ENCODE data around the gene GMDS. TPM values are rescaled to one million over a fixed set of nuclear protein-coding genes. Genes with fewer than 3 reads are reported as not detected.

The GMDS gene
- total RNA-seq, 3 donors from 2014 or later (not counting 1 experiment from before 2014, with no cell fraction given) = 23.6 to 31.0 (median 26.4) TPM

DNA sequence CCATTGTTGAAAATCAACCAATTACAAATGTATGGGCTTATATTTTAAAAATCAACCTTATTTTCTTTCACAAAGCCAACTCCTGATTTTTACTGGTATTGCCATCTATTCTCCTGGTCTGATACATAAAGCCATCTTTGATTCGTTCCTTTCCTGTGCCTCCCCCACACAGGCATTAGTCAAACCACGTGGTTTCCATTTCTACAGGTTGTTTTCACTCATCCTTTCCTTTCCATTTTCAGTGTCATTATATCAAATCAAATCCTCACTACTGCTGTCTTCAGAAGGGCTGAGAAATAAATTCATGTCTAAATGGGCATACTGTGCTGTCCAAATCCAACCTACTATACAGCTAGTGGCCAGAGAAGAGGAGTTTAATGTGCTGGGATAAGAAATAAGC lies 354.4 kb downstream of the GMDS start:
- Mint-ChIP-seq H3K27me3 (ENCODE audit: low read depth in 2 of 2) (no peaks in the 10 kb centered on the region), H3K4me1 (peaks cover 0 to 7% of the 10 kb centered on the region in 2 donors), H3K4me3 (no peak overlapping the region), H3K27ac (no peak overlapping the region), H3K36me3 (no peaks in the 10 kb centered on the region), H3K9me3 (no peaks in the 10 kb centered on the region)
- Histone ChIP-seq H3K4me1 (ENCODE audit: control insufficient read depth, insufficient read depth, low read length) (no peaks in the 10 kb centered on the region), H3K36me3 (ENCODE audit: control insufficient read depth, insufficient read depth, low read length) (no peaks in the 10 kb centered on the region), H3K9me3 (ENCODE audit: control insufficient read depth, insufficient read depth, low read length) (no peaks in the 10 kb centered on the region), H3K27me3 (ENCODE audit: control insufficient read depth, insufficient read depth, low read length) (no peaks in the 10 kb centered on the region), H3K4me3 (ENCODE audit: low read length) (no peak overlapping the region), H3K27ac (ENCODE audit: low read length) (no peak overlapping the region)
- TF ChIP-seq, protein P1, sequence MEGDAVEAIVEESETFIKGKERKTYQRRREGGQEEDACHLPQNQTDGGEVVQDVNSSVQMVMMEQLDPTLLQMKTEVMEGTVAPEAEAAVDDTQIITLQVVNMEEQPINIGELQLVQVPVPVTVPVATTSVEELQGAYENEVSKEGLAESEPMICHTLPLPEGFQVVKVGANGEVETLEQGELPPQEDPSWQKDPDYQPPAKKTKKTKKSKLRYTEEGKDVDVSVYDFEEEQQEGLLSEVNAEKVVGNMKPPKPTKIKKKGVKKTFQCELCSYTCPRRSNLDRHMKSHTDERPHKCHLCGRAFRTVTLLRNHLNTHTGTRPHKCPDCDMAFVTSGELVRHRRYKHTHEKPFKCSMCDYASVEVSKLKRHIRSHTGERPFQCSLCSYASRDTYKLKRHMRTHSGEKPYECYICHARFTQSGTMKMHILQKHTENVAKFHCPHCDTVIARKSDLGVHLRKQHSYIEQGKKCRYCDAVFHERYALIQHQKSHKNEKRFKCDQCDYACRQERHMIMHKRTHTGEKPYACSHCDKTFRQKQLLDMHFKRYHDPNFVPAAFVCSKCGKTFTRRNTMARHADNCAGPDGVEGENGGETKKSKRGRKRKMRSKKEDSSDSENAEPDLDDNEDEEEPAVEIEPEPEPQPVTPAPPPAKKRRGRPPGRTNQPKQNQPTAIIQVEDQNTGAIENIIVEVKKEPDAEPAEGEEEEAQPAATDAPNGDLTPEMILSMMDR (IDR thresholded peaks at IDR 0.05) = no peak
- no peak for DNase-seq
- WGBS (ENCODE audit: insufficient coverage) = 70% methylated on average over 2 of the region's 2 CpGs
- no peak for ATAC-seq
- intact Hi-C loops (cut with micrococcal nuclease) = no loop called here

DNA sequence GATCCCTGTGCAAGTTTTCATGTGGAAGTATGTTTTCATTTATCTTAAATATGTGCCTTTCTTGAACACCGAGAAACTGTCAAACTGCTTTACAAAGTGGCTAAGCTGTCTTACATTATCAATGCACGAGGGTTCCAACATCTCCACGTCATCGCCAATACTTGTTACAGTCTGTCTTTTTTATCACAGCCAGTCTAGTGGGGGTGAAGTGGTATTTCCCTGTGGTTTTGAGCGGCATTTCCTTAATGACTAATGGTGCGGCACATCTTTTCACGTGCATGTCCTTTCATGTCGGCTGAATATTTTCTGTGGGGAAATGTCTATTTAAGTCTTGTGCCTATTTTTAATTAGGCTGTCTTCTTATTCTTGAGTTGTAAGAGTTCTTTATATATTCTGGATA lies 355.3 kb downstream of the GMDS start:
- intact Hi-C loops (cut with micrococcal nuclease) = no loop called here
- no peak overlapping the region for H3K27ac ChIP-seq (ENCODE audit: low read length)
- Mint-ChIP-seq H3K27ac (no peak overlapping the region), H3K9me3 (no peaks in the 10 kb centered on the region), H3K36me3 (no peaks in the 10 kb centered on the region), H3K4me3 (no peak overlapping the region), H3K4me1 (peaks cover 0 to 7% of the 10 kb centered on the region in 2 donors), H3K27me3 (ENCODE audit: low read depth in 2 of 2) (no peaks in the 10 kb centered on the region)
- no peak for ATAC-seq
- DNase-seq = no peak
- no peaks in the 10 kb centered on the region for H3K9me3 ChIP-seq (ENCODE audit: control insufficient read depth, insufficient read depth, low read length)
- TF ChIP-seq, protein P1 (IDR thresholded peaks at IDR 0.05) = no peak
- H3K4me3 ChIP-seq (ENCODE audit: low read length) = no peak overlapping the region
- 89% methylated on average over 6 of the region's 8 CpGs for WGBS (ENCODE audit: insufficient coverage)
- H3K27me3 ChIP-seq (ENCODE audit: control insufficient read depth, insufficient read depth, low read length) = no peaks in the 10 kb centered on the region
- no peaks in the 10 kb centered on the region for H3K36me3 ChIP-seq (ENCODE audit: control insufficient read depth, insufficient read depth, low read length)
- H3K4me1 ChIP-seq (ENCODE audit: control insufficient read depth, insufficient read depth, low read length) = no peaks in the 10 kb centered on the region

DNA sequence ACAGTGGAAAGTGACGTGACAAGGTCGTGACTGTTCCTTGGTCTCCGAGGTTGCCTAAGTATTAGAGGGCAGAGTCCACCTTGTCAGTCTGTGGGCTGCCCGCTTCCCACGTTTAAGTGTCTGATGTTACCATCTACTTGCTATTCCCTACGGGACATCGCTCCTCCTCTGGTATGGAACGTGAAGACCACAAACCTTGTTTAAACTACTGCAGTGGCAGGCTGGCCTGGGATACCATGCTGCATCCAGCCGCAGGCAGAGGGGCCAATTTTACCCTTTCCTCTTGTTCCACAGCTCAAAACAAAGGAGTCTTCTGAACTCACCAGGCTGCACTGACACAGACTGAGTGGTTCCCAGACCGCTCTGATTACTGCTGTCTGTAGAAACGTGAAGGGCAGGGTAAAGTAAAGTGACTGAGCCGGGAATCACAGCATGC lies 359.8 kb downstream of the GMDS start:
- no peak for ATAC-seq
- TF ChIP-seq, protein P1 (IDR thresholded peaks at IDR 0.05) = no peak
- Mint-ChIP-seq H3K4me3 (no peak overlapping the region), H3K9me3 (no peaks in the 10 kb centered on the region), H3K4me1 (peaks cover 0 to 5% of the 10 kb centered on the region in 2 donors), H3K27ac (no peak overlapping the region), H3K36me3 (no peaks in the 10 kb centered on the region), H3K27me3 (ENCODE audit: low read depth in 2 of 2) (no peaks in the 10 kb centered on the region)
- Histone ChIP-seq H3K4me1 (ENCODE audit: control insufficient read depth, insufficient read depth, low read length) (no peaks in the 10 kb centered on the region), H3K27me3 (ENCODE audit: control insufficient read depth, insufficient read depth, low read length) (no peaks in the 10 kb centered on the region), H3K9me3 (ENCODE audit: control insufficient read depth, insufficient read depth, low read length) (no peaks in the 10 kb centered on the region), H3K4me3 (ENCODE audit: low read length) (no peak overlapping the region), H3K36me3 (ENCODE audit: control insufficient read depth, insufficient read depth, low read length) (no peaks in the 10 kb centered on the region), H3K27ac (ENCODE audit: low read length) (no peak overlapping the region)
- no peak for DNase-seq
- 94% methylated on average over 12 of the region's 12 CpGs for WGBS (ENCODE audit: insufficient coverage)
- intact Hi-C loops (cut with micrococcal nuclease) = no loop called here

DNA sequence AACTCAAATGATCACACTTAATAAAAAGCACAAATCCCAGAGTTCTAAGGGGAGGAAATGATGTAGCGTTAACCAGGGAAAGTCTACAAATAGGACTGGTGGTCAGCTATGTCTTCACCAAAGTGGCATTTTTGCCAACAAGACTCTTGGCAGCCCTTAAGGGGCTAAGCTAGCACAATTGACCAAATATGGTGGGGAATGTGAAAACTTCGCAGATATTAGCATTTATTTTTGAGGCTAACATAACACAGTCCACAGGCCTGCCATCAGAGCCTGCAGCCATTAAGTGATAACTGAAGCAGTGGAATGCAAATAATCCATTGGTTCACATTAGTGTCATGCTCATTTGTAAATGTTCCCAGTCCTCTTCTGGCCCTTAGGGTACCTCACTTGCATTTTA lies 361.1 kb downstream of the GMDS start:
- ATAC-seq = no peak

More for the DNA sequence above, 361.1 kb downstream of the GMDS start:
- no peak for DNase-seq
- TF ChIP-seq, protein P1 (IDR thresholded peaks at IDR 0.05) = no peak
- Mint-ChIP-seq H3K9me3 (no peaks in the 10 kb centered on the region), H3K27ac (no peak overlapping the region), H3K36me3 (no peaks in the 10 kb centered on the region), H3K4me3 (no peak overlapping the region), H3K27me3 (ENCODE audit: low read depth in 2 of 2) (no peaks in the 10 kb centered on the region), H3K4me1 (no peaks in the 10 kb centered on the region)
- Histone ChIP-seq H3K4me3 (ENCODE audit: low read length) (no peak overlapping the region), H3K27me3 (ENCODE audit: control insufficient read depth, insufficient read depth, low read length) (no peaks in the 10 kb centered on the region), H3K27ac (ENCODE audit: low read length) (no peak overlapping the region), H3K4me1 (ENCODE audit: control insufficient read depth, insufficient read depth, low read length) (no peaks in the 10 kb centered on the region), H3K9me3 (ENCODE audit: control insufficient read depth, insufficient read depth, low read length) (no peaks in the 10 kb centered on the region), H3K36me3 (ENCODE audit: control insufficient read depth, insufficient read depth, low read length) (no peaks in the 10 kb centered on the region)
- intact Hi-C loops (cut with micrococcal nuclease) = no loop called here
- 100% methylated on average over 2 of the region's 2 CpGs for WGBS (ENCODE audit: insufficient coverage)
